Measurements from ENCODE around the gene ELAVL4.

GRCh38 chr1:50097791-50098190, 10.9 kb upstream of the ELAVL4 start:
- TF ChIP-seq ZNF423 (CRISPR knock-in tag; IDR thresholded peaks at IDR 0.05) (no peak), PREB (CRISPR knock-in tag; IDR thresholded peaks at IDR 0.05; ENCODE audit: borderline replicate concordance) (no peak), CTCF (IDR thresholded peaks at IDR 0.05) (no peak), USF2 (CRISPR knock-in tag; IDR thresholded peaks at IDR 0.05) (no peak), TCF7 (CRISPR knock-in tag; IDR thresholded peaks at IDR 0.05; ENCODE audit: low read depth) (no peak), ZNF121 (CRISPR knock-in tag; IDR thresholded peaks at IDR 0.05) (no peak), MAX (CRISPR knock-in tag; IDR thresholded peaks at IDR 0.05) (no peak), ATF2 (CRISPR knock-in tag; IDR thresholded peaks at IDR 0.05; ENCODE audit: borderline replicate concordance, low read depth) (no peak)
- TF ChIP-seq, protein P1, sequence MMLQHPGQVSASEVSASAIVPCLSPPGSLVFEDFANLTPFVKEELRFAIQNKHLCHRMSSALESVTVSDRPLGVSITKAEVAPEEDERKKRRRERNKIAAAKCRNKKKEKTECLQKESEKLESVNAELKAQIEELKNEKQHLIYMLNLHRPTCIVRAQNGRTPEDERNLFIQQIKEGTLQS (CRISPR knock-in tag; conservative IDR thresholded peaks at IDR 0.05) = no peak
